Measurements from ENCODE around the gene NPY4R2.
"Not testable (repeated sequence)": the region's sequence is repeated elsewhere in the genome, so short reads cannot be mapped to it uniquely, and the experiment has no call there.

Gene NPY4R2

GRCh38 chr10:47909333-47909732 lies 9.1 kb upstream of the NPY4R2 start:
- not testable (repeated sequence) for H3K9ac ChIP-seq (ENCODE audit: low read length); H3K4me3 ChIP-seq (ENCODE audit: low read depth in 1 of 2, low read length in 2 of 2); H3K4me1 ChIP-seq (ENCODE audit: insufficient read depth, low read length); H3K27me3 ChIP-seq (ENCODE audit: control insufficient read depth in 1 of 2, insufficient read depth in 2 of 2, low read length in 2 of 2); H3K27ac ChIP-seq (ENCODE audit: low read depth, low read length); H3K9me3 ChIP-seq (ENCODE audit: low read length); H3K36me3 ChIP-seq (ENCODE audit: insufficient read depth, low read length)

DNA sequence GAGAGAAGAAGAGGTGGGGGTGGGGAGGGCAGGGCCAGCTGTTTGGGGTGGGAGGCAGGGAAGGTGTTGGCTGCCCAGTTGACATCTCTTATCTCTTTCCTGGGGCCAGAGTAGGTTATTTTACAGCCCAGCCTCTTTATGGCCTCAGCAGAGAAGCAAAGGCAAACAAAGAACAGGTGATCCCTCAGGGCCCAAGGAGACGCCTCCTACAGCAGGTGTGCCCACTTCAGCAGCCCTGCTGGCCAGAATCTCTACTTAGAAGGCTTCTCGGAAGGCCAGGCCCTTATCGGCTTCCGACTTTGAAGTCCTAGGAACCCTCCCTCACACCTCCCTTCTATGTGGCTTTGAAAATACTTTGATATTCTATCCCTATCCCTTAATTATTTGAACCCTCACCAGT lies 8.0 kb upstream of the NPY4R2 start:
- H3K27me3 ChIP-seq (ENCODE audit: control insufficient read depth in 1 of 2, insufficient read depth in 2 of 2, low read length in 2 of 2), result not testable (repeated sequence)

DNA sequence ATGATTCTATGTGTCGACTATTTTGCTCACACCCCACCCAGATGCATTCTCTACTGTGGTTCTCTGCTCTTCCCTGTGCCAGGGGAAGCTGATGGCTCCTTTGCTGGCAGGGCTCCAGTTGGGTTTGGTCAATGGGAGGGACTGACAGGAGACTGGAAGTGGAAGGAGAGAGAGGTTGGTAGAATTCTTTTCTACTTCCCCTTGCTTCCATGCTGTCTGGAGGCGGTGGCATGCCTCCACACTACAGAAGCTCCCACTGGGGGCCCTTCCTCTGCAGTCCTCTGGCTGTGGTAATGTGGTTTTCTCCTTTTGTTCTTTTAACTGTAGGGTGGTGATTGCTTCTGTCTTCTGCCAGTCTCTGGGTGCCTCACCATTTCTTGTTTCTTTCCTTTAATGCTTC lies 4.4 kb upstream of the NPY4R2 start:
- not testable (repeated sequence) for H3K4me1 ChIP-seq (ENCODE audit: insufficient read depth, low read length); H3K27ac ChIP-seq (ENCODE audit: low read depth, low read length); H3K27me3 ChIP-seq (ENCODE audit: control insufficient read depth in 1 of 2, insufficient read depth in 2 of 2, low read length in 2 of 2); H3K4me3 ChIP-seq (ENCODE audit: low read depth in 1 of 2, low read length in 2 of 2); H3K36me3 ChIP-seq (ENCODE audit: insufficient read depth, low read length); H3K9ac ChIP-seq (ENCODE audit: low read length); H3K9me3 ChIP-seq (ENCODE audit: low read length)

More for the DNA sequence above, 8.0 kb upstream of the NPY4R2 start:
- not testable (repeated sequence) for H3K4me1 ChIP-seq (ENCODE audit: insufficient read depth, low read length); H3K36me3 ChIP-seq (ENCODE audit: insufficient read depth, low read length); H3K4me3 ChIP-seq (ENCODE audit: low read depth in 1 of 2, low read length in 2 of 2); H3K9ac ChIP-seq (ENCODE audit: low read length); H3K27ac ChIP-seq (ENCODE audit: low read depth, low read length); H3K9me3 ChIP-seq (ENCODE audit: low read length)

DNA sequence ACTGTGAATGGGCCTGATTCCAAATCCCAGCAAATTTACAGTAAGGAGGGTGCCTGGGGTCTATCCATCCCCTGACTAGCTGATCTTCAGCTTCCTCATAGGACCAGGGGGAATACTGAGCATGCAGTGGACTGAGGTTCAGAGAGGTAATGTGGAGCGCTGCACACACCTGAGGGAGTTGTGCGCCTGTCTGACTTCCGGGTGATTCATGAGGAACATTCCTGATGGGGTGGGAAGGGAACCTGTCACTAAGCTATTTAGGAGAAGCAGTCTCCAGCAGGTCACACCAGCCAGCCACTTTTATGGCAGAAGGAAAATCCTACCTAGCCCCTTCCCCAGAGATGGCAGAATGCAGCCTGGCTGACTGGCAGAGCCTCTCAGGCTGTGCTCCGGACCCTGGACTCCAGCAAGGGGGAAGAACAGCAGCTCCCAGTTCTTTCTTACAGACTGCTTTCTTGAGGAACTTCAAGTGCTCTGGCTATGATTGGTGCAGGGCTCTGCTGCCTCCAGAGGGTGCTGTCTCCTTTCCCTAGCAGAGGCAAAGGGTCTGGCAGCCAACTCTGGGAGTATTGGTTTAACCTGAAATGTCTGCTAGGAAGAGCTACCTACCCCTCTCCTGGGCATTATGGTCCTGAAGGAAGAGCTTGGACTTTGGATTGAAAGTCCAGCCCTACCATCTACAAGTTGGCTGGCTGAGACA lies 2.5 kb upstream of the NPY4R2 start:
- not testable (repeated sequence) for H3K27me3 ChIP-seq (ENCODE audit: control insufficient read depth in 1 of 2, insufficient read depth in 2 of 2, low read length in 2 of 2); H3K4me3 ChIP-seq (ENCODE audit: low read depth in 1 of 2, low read length in 2 of 2); H3K27ac ChIP-seq (ENCODE audit: low read depth, low read length); H3K36me3 ChIP-seq (ENCODE audit: insufficient read depth, low read length); H3K9me3 ChIP-seq (ENCODE audit: low read length); H3K9ac ChIP-seq (ENCODE audit: low read length); H3K4me1 ChIP-seq (ENCODE audit: insufficient read depth, low read length)

DNA sequence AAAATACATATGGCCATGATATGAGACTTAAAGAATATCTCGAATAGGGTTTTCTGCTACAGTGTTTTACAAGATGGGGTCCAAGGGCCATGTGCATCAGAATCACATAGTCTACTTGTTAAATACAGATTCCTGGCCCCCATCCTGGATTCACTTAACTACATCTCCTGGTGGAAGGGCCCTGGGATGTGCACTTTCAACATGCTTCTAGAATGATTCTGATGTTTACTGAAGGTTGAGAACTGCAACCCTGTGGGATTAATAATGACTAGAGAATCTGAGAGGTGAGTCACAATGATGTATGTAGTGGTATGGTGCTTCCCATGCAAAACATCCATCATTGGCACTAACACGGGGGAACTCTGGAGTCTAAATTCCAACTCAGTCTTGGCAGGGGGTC lies 2.1 kb downstream of the NPY4R2 start:
- not testable (repeated sequence) for H3K9me3 ChIP-seq (ENCODE audit: low read length); H3K27me3 ChIP-seq (ENCODE audit: control insufficient read depth in 1 of 2, insufficient read depth in 2 of 2, low read length in 2 of 2); H3K4me3 ChIP-seq (ENCODE audit: low read depth in 1 of 2, low read length in 2 of 2); H3K9ac ChIP-seq (ENCODE audit: low read length); H3K4me1 ChIP-seq (ENCODE audit: insufficient read depth, low read length); H3K27ac ChIP-seq (ENCODE audit: low read depth, low read length); H3K36me3 ChIP-seq (ENCODE audit: insufficient read depth, low read length)

DNA sequence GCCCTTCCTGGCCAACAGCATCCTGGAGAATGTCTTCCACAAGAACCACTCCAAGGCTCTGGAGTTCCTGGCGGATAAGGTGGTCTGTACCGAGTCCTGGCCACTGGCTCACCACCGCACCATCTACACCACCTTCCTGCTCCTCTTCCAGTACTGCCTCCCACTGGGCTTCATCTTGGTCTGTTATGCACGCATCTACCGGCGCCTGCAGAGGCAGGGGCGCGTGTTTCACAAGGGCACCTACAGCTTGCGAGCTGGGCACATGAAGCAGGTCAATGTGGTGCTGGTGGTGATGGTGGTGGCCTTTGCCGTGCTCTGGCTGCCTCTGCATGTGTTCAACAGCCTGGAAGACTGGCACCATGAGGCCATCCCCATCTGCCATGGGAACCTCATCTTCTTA lies 4.0 kb downstream of the NPY4R2 start:
- not testable (repeated sequence) for H3K27ac ChIP-seq (ENCODE audit: low read depth, low read length); H3K36me3 ChIP-seq (ENCODE audit: insufficient read depth, low read length); H3K9me3 ChIP-seq (ENCODE audit: low read length); H3K27me3 ChIP-seq (ENCODE audit: control insufficient read depth in 1 of 2, insufficient read depth in 2 of 2, low read length in 2 of 2); H3K4me3 ChIP-seq (ENCODE audit: low read depth in 1 of 2, low read length in 2 of 2); H3K4me1 ChIP-seq (ENCODE audit: insufficient read depth, low read length); H3K9ac ChIP-seq (ENCODE audit: low read length)

DNA sequence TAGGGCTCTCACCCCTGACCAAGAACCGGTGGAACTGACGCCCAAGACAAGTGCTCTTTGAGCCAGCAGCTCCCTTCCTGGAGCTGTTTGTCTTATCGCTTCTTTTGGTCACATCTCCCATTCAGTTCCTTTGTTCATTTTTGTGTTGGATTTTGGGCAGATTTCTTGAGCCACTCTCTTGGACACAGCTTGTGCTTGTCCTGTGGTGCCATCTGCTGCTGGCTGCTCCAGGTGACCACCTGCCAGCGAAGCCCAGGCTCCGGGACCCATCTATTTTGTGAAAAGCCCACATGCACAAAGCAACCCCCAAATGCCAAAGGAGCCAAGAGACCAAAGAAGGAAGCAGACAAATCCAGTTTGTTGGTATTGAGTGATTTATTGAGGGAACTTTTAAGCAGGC lies 6.2 kb downstream of the NPY4R2 start:
- not testable (repeated sequence) for H3K4me3 ChIP-seq (ENCODE audit: low read depth in 1 of 2, low read length in 2 of 2); H3K9me3 ChIP-seq (ENCODE audit: low read length); H3K36me3 ChIP-seq (ENCODE audit: insufficient read depth, low read length); H3K4me1 ChIP-seq (ENCODE audit: insufficient read depth, low read length); H3K27ac ChIP-seq (ENCODE audit: low read depth, low read length); H3K27me3 ChIP-seq (ENCODE audit: control insufficient read depth in 1 of 2, insufficient read depth in 2 of 2, low read length in 2 of 2); H3K9ac ChIP-seq (ENCODE audit: low read length)

GRCh38 chr10:47927147-47927916 lies 8.9 kb downstream of the NPY4R2 start:
- H3K36me3 ChIP-seq (ENCODE audit: insufficient read depth, low read length); H3K9ac ChIP-seq (ENCODE audit: low read length); H3K4me3 ChIP-seq (ENCODE audit: low read depth in 1 of 2, low read length in 2 of 2); H3K27me3 ChIP-seq (ENCODE audit: control insufficient read depth in 1 of 2, insufficient read depth in 2 of 2, low read length in 2 of 2); H3K9me3 ChIP-seq (ENCODE audit: low read length); H3K4me1 ChIP-seq (ENCODE audit: insufficient read depth, low read length); H3K27ac ChIP-seq (ENCODE audit: low read depth, low read length): not testable (repeated sequence)

DNA sequence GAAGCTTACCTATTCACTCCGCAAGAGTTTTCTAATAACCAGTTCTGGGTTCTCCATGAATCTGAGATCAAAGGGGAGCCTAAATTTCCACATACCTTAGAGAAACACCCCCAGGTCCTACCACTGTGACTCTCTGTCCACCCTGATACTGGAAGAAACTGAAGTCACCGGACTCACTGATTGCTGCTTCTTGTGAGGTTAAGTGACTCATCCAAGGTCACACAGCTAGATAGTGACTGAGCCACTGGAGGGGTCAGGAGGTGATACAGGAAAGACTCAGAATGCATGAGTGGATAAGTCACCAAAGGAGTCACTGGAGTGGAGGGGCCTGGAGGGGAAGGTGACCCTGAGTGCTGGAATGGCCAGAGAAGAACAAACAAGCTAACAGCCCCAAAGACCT lies 9.8 kb downstream of the NPY4R2 start:
- not testable (repeated sequence) for H3K4me1 ChIP-seq (ENCODE audit: insufficient read depth, low read length); H3K27ac ChIP-seq (ENCODE audit: low read depth, low read length); H3K4me3 ChIP-seq (ENCODE audit: low read depth in 1 of 2, low read length in 2 of 2); H3K36me3 ChIP-seq (ENCODE audit: insufficient read depth, low read length); H3K9me3 ChIP-seq (ENCODE audit: low read length); H3K27me3 ChIP-seq (ENCODE audit: control insufficient read depth in 1 of 2, insufficient read depth in 2 of 2, low read length in 2 of 2); H3K9ac ChIP-seq (ENCODE audit: low read length)

- not testable (repeated sequence) for H3K27ac ChIP-seq (ENCODE audit: low read depth, low read length); H3K9me3 ChIP-seq (ENCODE audit: low read length); H3K4me1 ChIP-seq (ENCODE audit: insufficient read depth, low read length); H3K27me3 ChIP-seq (ENCODE audit: control insufficient read depth in 1 of 2, insufficient read depth in 2 of 2, low read length in 2 of 2); H3K36me3 ChIP-seq (ENCODE audit: insufficient read depth, low read length); H3K9ac ChIP-seq (ENCODE audit: low read length); H3K4me3 ChIP-seq (ENCODE audit: low read depth in 1 of 2, low read length in 2 of 2)
These were observed 14.4 kb downstream of the NPY4R2 start for GRCh38 chr10:47932824-47933223.

DNA sequence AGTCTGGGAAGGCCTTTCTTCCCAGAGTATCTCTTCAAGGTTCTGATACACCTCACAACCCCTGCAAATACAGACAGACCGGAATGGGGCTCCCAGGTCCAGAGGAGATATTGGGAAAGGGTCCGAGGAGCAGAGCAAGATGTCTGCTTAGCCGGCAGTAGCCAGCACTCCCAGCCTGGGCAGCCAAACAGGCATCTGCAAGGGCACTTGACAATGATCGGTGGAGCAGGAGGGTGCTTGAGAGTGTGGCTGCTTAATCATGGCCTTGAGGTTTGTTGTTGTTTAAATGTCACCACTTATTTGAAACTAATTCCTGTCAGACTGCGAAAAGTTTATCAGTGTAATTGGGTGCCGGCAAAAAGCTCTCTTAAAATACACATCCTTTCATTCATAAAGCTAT lies 15.0 kb downstream of the NPY4R2 start:
- H3K9me3 ChIP-seq (ENCODE audit: low read length); H3K27ac ChIP-seq (ENCODE audit: low read depth, low read length); H3K4me3 ChIP-seq (ENCODE audit: low read depth in 1 of 2, low read length in 2 of 2); H3K36me3 ChIP-seq (ENCODE audit: insufficient read depth, low read length); H3K4me1 ChIP-seq (ENCODE audit: insufficient read depth, low read length); H3K9ac ChIP-seq (ENCODE audit: low read length); H3K27me3 ChIP-seq (ENCODE audit: control insufficient read depth in 1 of 2, insufficient read depth in 2 of 2, low read length in 2 of 2): not testable (repeated sequence)

DNA sequence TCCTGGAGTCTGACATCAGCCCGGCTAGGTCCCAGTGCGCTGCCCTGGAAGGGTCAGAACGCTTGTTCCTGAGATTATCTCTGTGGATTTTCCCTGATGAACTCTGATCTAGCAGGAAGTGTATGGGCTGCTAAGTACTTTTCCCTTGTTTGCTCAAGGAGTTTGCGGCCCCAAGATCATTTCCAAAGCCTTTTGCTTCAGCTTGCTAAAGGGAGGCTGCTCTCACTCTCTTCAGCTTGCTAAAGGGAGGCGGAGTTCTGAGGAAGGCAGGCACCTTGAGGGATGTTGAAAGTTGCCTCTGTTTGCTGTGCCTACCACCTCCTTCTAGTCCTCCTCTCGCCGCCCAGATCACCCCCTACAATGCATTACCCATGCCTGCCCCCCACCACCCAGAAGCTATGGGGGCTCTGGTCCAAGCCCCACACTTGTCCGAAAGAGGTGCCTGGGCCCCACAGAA lies 18.3 kb downstream of the NPY4R2 start:
- not testable (repeated sequence) for H3K9me3 ChIP-seq (ENCODE audit: low read length); H3K27me3 ChIP-seq (ENCODE audit: control insufficient read depth in 1 of 2, insufficient read depth in 2 of 2, low read length in 2 of 2); H3K4me3 ChIP-seq (ENCODE audit: low read depth in 1 of 2, low read length in 2 of 2); H3K36me3 ChIP-seq (ENCODE audit: insufficient read depth, low read length); H3K27ac ChIP-seq (ENCODE audit: low read depth, low read length); H3K4me1 ChIP-seq (ENCODE audit: insufficient read depth, low read length); H3K9ac ChIP-seq (ENCODE audit: low read length)

All from muscle layer of colon (tissue), 2 donors.